H1 (cell line): Measurements from ENCODE around the gene SYT13. TPM values are rescaled to one million over a fixed set of nuclear protein-coding genes. Genes with fewer than 3 reads are reported as not detected.

Experiments
- CTBP2 ChIP-seq: IDR thresholded peaks from 2 replicates; pipeline ENCODE4 v1.7.0; 2011; ENCODE audit warnings: borderline replicate concordance, mild to moderate bottlenecking, moderate library complexity, mixed read lengths, low read length; ENCODE audit not compliant: insufficient read depth, insufficient read length
- POLR2AphosphoS5 ChIP-seq: IDR thresholded peaks from 2 replicates; pipeline ENCODE4 v1.6.1; 2011; ENCODE audit warnings: low read depth, low read length
- RFX5 ChIP-seq: IDR thresholded peaks from 2 replicates; pipeline ENCODE4 v1.6.1; 2011; ENCODE audit warnings: low read depth, low read length, improper control_type of control experiment, borderline replicate concordance
- RXRA ChIP-seq: IDR thresholded peaks from 2 replicates; pipeline ENCODE4 v1.6.1; 2011; ENCODE audit warnings: low read depth, mild to moderate bottlenecking, low read length, moderate library complexity; ENCODE audit not compliant: insufficient read depth
- polyA plus RNA-seq, 7 experiments: library from polyadenylated mRNA; depleted of rRNA in 3 of 7; stranded (reverse) in 5 of 7; unstranded in 2 of 7; fragments of >200 nt in 5 of 7; fragments of 200-250 nt in 2 of 7; gene quantifications; 1 replicate in 5 of 7; 2 replicates in 1 of 7; 4 replicates in 1 of 7; pipeline versions ENCODE4 v1.2.1 to v1.2.3, GENCODE V29; 2011 to 2013; ENCODE audit warnings: missing spikeins in 2 of 7, mixed read lengths in 2 of 7
- total RNA-seq: library from RNA; stranded (reverse); fragmentation: NEBNext Ultra II Directional; extraction: Animal tissue kit (Norgen Biotek cat#: 25700); gene quantifications from 2 replicates; pipeline ENCODE4 v1.2.1, GENCODE V29; 2021

The SYT13 gene
- total and polyA plus RNA-seq, 2 of the 8 experiments (the other 6 are each of a cell fraction or from before 2014, with no cell fraction given): 4.8 to 13.2 TPM

DNA sequence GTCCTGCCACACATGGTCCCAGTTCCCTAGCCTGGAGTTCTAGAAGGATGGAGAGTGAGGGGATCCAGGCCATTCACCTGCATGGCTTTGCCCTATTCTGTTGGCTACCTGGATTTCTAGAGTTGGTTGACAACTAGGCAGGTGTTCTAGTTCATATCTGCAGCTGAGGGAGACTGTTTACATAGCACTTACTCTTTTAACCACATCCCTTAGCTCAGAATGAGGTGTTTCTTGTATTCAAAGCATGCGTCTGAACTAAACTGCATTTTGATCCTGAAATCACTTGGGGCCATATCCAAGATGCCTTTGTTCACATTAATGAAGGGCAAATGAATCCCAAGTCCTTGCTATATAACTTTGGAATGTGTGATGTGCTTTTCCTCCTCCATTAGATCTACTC is 60.9 kb downstream of the SYT13 start (continued):
- TF ChIP-seq CTBP2: no peak
- TF ChIP-seq POLR2AphosphoS5: no peak
- TF ChIP-seq RXRA: no peak
- no peak for TF ChIP-seq RFX5
